Liver (tissue), 9 donors: Measurements from ENCODE around the gene APOL6. TPM values are rescaled to one million over a fixed set of nuclear protein-coding genes. Genes with fewer than 3 reads are reported as not detected.

Experiments
- DNase-seq: peaks from one replicate; pipeline ENCODE4 v3.0.0-alpha.2; 2017; ENCODE audit warnings: low spot score
- H3K27ac ChIP-seq, 2 donors: one replicate each; pipeline ENCODE4 v1.7.0; 2013; ENCODE audit warnings: inconsistent platforms in 2 of 2, low read length in 2 of 2, control low read depth in 1 of 2, low read depth in 1 of 2, mild to moderate bottlenecking in 1 of 2
- H3K27me3 ChIP-seq, 4 donors: one replicate each; pipeline versions ENCODE4 v1.6.1 to v1.7.0; 2013; ENCODE audit warnings: low read length in 3 of 4, inconsistent platforms in 1 of 4, mild to moderate bottlenecking in 1 of 4, moderate library complexity in 1 of 4; ENCODE audit not compliant: control insufficient read depth in 4 of 4, insufficient read depth in 4 of 4
- H3K36me3 ChIP-seq, 4 donors: one replicate each; pipeline versions ENCODE4 v1.6.1 to v1.7.0; 2013; ENCODE audit warnings: low read length in 3 of 4, mild to moderate bottlenecking in 3 of 4, low read depth in 1 of 4, moderate library complexity in 1 of 4; ENCODE audit not compliant: control insufficient read depth in 4 of 4, insufficient read depth in 3 of 4
- H3K4me1 ChIP-seq, 4 donors: one replicate each; pipeline versions ENCODE4 v1.6.1 to v1.7.0; 2013; ENCODE audit warnings: low read length in 3 of 4, mild to moderate bottlenecking in 3 of 4, moderate library complexity in 1 of 4; ENCODE audit not compliant: control insufficient read depth in 4 of 4, insufficient read depth in 4 of 4
- H3K4me3 ChIP-seq, 3 donors: one replicate each; pipeline versions ENCODE4 v1.6.1 to v1.7.0; 2013; ENCODE audit warnings: low read length in 3 of 3, control low read depth in 1 of 3, low read depth in 1 of 3, mild to moderate bottlenecking in 1 of 3
- H3K9ac ChIP-seq, 2 donors: one replicate each; pipeline ENCODE4 v1.7.0; 2013; ENCODE audit warnings: low read length in 2 of 2, mild to moderate bottlenecking in 2 of 2, moderate library complexity in 2 of 2, control low read depth in 1 of 2, low read depth in 1 of 2
- H3K9me3 ChIP-seq, 4 donors: one replicate each; pipeline versions ENCODE4 v1.6.1 to v1.7.0; 2013; ENCODE audit warnings: low read length in 3 of 4; ENCODE audit not compliant: control insufficient read depth in 4 of 4
- ATF3 ChIP-seq: IDR thresholded peaks from 2 replicates; pipeline ENCODE4 v1.6.1; 2016; ENCODE audit warnings: antibody characterized with exemption
- CTCF ChIP-seq: fragments of 150-350 bp; IDR thresholded peaks from 2 replicates; pipeline ENCODE4 v1.5.1; 2017; ENCODE audit warnings: improper control_type of control experiment, low read depth, low read length; ENCODE audit not compliant: missing input control
- EGR1 ChIP-seq, 2 donors: IDR thresholded peaks; 2 replicates each; pipeline ENCODE4 v1.6.1; 2016 to 2018; ENCODE audit warnings: antibody characterized with exemption in 2 of 2, low read depth in 2 of 2
- FOXA1 ChIP-seq: IDR thresholded peaks from 2 replicates; pipeline ENCODE4 v1.6.1; 2016; ENCODE audit warnings: antibody characterized with exemption
- FOXA2 ChIP-seq: IDR thresholded peaks from 2 replicates; pipeline ENCODE4 v1.6.1; 2016; ENCODE audit warnings: antibody characterized with exemption
- GABPA ChIP-seq, 2 donors: IDR thresholded peaks in 1 of 2; conservative IDR thresholded peaks in 1 of 2; 2 replicates each; pipeline ENCODE4 v1.6.1; 2016; ENCODE audit warnings: antibody characterized with exemption in 2 of 2, mild to moderate bottlenecking in 1 of 2, moderate library complexity in 1 of 2
- JUND ChIP-seq, 2 donors: IDR thresholded peaks; 2 replicates each; pipeline ENCODE4 v1.6.1; 2016; ENCODE audit warnings: antibody characterized with exemption in 2 of 2
- NR2F2 ChIP-seq: IDR thresholded peaks from 2 replicates; pipeline ENCODE4 v1.6.1; 2016; ENCODE audit warnings: antibody characterized with exemption
- REST ChIP-seq: IDR thresholded peaks from 2 replicates; pipeline ENCODE4 v1.6.1; 2016; ENCODE audit warnings: antibody characterized with exemption, mild to moderate bottlenecking
- RXRA ChIP-seq, 2 donors: IDR thresholded peaks; 2 replicates each; pipeline ENCODE4 v1.6.1; 2017 to 2018; ENCODE audit warnings: antibody characterized with exemption in 2 of 2, mild to moderate bottlenecking in 1 of 2
- SP1 ChIP-seq: IDR thresholded peaks from 2 replicates; pipeline ENCODE4 v1.6.1; 2018; ENCODE audit warnings: antibody characterized with exemption, mild to moderate bottlenecking
- ZBTB33 ChIP-seq: IDR thresholded peaks from 2 replicates; pipeline ENCODE4 v1.6.1; 2016; ENCODE audit warnings: antibody characterized with exemption
- WGBS: extraction: QIAGEN DNeasy Blood & Tissue Kit; methylation state at CpG from one replicate; pipeline ENCODE4 v1.1.7; 2013; 5-methylcytosine and 5-hydroxymethylcytosine counted together
- polyA plus RNA-seq, 2 donors: library from polyadenylated mRNA; stranded (reverse) in 1 of 2; unstranded in 1 of 2; fragments of 200-250 nt in 1 of 2; fragments of >200 nt in 1 of 2; fragmentation: Nextera tagmentation in 1 of 2; extraction: Ambion mirVana in 1 of 2; gene quantifications; one replicate each; pipeline versions ENCODE4 v1.2.1 to v1.2.3, GENCODE V29; 2013 to 2015
- total RNA-seq, 2 donors: library from RNA; depleted of rRNA; stranded (reverse); fragments of >200 nt; gene quantifications; one replicate each; pipeline ENCODE4 v1.2.3, GENCODE V29; 2014
- donor health status: healthy.
- donor health status: healthy.
- donor health status: healthy.
- donor health status: healthy.
- donor health status: healthy.

Gene APOL6
- total and polyA plus RNA-seq, 4 donors, result 10.3 to 80.1 (median 17.3) TPM

- 83% methylated on average over 6 of the region's 6 CpGs for WGBS
These were observed 23.7 kb upstream of the APOL6 start for GRCh38 chr22:35624547-35624946.

GRCh38 chr22:35625763-35626432 lies 22.3 kb upstream of the APOL6 start:
- H3K9ac ChIP-seq, result no peak overlapping the region
- 77% methylated on average over 10 of the region's 10 CpGs for WGBS
- H3K27ac ChIP-seq, result no peak overlapping the region
- H3K27me3 ChIP-seq, result no peaks in the 10 kb centered on the region
- no peaks in the 10 kb centered on the region for H3K9me3 ChIP-seq
- no peak for DNase-seq
- H3K36me3 ChIP-seq, result no peaks in the 10 kb centered on the region
- H3K4me3 ChIP-seq, result no peak overlapping the region
- TF ChIP-seq JUND (IDR thresholded peaks at IDR 0.05), result no peak
- TF ChIP-seq CTCF, result no peak
- no peak for TF ChIP-seq GABPA (IDR thresholded peaks at IDR 0.05 in 1 of 2, conservative IDR thresholded peaks at IDR 0.05 in 1 of 2)
- TF ChIP-seq ATF3, result no peak
- no peak for TF ChIP-seq SP1
- no peak for TF ChIP-seq FOXA1
- TF ChIP-seq ZBTB33, result no peak
- no peak for TF ChIP-seq EGR1 (IDR thresholded peaks at IDR 0.05; ENCODE audit: low read depth in 2 of 2)
- no peak for TF ChIP-seq FOXA2
- no peak for TF ChIP-seq RXRA (IDR thresholded peaks at IDR 0.05)
- no peak for TF ChIP-seq REST
- H3K4me1 ChIP-seq, result peaks cover 2 to 17% (median 10%) of the 10 kb centered on the region in 4 donors

More at GRCh38 chr22:35624547-35624946, 23.7 kb upstream of the APOL6 start:
- Histone ChIP-seq H3K27me3 (no peaks in the 10 kb centered on the region), H3K9me3 (no peaks in the 10 kb centered on the region), H3K4me1 (peaks cover 2 to 17% (median 10%) of the 10 kb centered on the region in 4 donors), H3K36me3 (no peaks in the 10 kb centered on the region), H3K4me3 (no peak overlapping the region), H3K9ac (no peak overlapping the region), H3K27ac (no peak overlapping the region)
- DNase-seq, result no peak
- TF ChIP-seq CTCF, result no peak
- TF ChIP-seq NR2F2, result no peak
